Measurements from ENCODE around the gene GRIP1.

DNA sequence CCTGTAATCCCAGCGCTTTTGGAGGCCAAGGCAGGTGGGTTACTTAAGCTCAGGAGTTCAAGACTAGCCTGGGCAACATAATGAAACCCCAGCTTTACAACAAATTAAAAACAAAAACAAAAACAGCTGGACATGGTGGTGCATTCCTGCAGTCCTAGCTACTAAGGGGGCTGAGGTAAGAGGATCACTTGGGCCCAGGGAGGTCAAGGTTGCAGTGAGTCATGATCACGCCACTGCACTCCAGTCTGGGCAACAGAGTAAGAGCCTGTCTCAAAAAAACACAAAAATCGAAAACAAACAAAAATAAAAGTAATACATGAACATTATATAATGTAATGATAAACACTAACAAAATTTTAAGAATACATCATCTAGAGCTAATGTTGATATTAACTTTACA is 46.2 kb upstream of the GRIP1 start:
- no peak for TF ChIP-seq YY1 (IDR thresholded peaks at IDR 0.05; ENCODE audit: insufficient read depth, insufficient read length)
- TF ChIP-seq ZNF274 (IDR thresholded peaks at IDR 0.05; ENCODE audit: low read depth, low read length) = no peak

Measured in NT2/D1 (cell line).